CD4-positive, alpha-beta T cell treated with Interleukin-17A for 1 hour (primary cell): Measurements from ENCODE around the gene MARCHF10.
"Not testable (repeated sequence)": the region's sequence is repeated elsewhere in the genome, so short reads cannot be mapped to it uniquely, and the experiment has no call there.

ENCODE experiments used
- DNase-seq: peaks from one replicate; pipeline ENCODE4 v3.0.0-alpha.2; 2020

MARCHF10 gene

DNA sequence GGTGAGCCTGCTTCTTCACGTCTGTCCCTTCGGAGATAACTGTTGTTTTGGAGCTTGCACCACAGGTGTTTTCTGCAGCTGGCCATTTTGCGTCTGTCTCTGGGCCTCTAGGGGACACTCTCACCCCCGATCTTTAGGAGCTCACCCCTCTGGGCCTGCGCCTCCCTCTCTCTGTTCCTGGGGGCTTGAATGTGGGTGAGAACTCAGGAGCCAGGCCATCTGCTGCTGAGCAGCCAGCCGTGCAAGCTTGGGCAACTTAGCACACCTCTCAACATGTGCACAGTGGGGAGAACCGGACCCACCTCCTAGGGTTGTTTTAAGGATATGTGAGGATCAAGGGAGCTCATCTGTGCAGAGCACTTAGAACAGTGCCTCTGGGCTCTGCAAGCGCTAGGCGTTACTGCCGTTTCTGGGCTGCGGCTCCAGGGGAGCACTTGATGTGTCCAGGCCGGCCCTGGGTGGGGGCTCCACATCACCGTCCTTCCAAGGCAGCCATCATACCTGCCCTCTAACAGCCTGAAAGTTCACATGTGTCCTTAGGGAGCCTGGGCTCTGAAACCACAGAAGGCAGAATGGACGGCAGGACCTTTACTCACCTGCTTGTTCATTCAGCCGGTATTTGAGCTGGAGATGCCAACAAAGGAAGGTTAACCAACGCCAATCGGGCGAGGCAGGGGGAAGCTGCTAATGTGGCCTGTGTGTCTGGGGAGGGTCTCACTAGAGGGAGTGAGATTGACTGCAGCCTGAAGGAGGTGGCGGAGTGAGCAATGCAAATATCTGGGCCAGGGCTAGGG is 114.3 kb downstream of the MARCHF10 start:
- no peak for DNase-seq

DNA sequence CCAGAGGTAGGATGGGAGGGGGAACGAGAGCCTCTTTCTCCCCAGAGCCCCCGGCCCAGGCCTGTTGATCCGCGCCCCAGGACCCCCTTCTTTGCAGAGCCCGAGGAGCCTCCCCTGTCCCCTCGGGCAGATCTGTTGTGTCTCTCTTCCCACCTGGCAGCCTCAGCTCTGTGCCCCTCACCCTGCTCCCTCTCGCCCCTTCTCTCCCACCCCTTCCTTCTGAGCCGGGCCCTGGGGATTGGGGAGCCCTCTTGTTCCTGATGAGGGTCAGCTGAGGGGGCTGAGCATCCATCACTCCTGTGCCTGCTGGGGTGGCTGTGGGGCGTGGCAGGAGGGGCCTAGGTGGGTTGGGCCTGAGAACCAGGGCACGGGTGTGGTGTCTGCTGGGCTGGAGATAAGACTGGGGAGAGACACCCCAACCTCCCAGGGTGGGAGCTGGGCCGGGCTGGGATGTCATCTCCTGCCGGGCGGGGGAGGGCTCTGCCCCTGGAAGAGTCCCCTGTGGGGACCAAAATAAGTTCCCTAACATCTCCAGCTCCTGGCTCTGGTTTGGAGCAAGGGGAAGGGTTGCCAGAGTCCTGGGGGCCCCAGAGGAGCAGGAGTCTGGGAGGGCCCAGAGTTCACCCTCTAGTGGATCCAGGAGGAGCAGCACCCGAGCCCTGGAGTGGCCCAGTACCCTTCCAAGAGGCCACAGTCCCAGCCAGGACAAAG is 115.2 kb downstream of the MARCHF10 start:
- no peak for DNase-seq

DNA sequence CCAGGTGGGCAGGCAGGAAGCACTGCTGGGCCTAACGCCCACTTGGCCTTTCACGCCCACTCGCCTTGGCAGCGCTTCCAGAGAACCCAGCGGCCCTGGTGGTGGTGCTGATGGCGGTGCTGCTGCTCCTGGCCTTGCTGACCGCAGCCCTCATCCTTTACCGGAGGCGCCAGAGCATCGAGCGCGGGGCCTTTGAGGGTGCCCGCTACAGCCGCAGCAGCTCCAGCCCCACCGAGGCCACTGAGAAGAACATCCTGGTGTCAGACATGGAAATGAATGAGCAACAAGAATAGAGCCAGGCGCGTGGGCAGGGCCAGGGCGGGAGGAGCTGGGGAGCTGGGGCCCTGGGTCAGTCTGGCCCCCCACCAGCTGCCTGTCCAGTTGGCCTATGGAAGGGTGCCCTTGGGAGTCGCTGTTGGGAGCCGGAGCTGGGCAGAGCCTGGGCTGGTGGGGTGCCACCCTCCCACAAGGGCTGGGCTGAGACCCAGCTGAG is 115.9 kb downstream of the MARCHF10 start:
- no peak for DNase-seq

DNA sequence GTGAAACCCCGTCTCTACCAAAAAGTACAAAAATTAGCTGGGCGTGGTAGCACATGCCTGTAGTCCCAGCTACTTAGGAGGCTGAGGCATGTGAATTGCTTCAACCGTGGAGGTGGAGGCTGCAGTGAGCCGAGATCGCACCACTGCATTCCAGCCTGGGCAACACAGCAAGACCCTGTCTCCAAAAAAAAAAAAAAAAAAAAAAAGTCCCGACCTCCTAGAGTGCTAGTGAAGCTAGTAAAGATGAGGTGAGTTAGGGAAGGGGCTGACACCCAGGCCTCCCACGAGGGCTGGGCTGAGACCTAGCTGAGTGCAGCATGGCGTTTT is 116.6 kb downstream of the MARCHF10 start:
- not testable (repeated sequence) for DNase-seq

DNA sequence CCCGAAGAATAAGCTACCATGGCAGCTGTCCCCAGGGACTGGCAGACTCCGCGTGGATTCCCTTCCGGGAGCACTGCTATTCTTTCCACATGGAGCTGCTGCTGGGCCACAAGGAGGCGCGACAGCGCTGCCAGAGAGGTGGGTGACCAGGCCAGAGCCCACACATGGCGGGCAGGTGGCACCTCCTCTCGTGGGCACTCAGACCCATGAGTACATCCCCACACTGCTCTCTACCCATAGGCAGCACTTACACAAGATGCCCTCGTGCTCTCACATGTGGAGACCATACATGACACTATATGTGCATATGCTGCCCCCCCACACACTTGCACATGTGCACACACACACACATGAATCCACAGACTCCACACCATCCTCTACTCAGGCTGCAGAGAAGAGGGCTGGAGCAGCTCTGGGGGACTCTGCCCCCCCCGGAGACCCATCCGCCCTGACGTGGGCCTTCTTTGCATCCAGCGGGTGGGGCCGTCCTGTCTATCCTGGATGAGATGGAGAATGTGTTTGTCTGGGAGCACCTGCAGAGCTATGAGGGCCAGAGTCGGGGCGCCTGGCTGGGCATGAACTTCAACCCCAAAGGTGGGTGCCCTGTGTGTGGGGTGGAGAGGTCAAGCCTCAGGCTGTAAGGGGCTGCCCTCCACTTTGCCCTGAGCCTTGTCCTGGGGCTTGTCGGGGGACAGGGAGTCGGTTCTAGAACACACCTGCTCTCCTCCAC is 117.8 kb downstream of the MARCHF10 start:
- no peak for DNase-seq

DNA sequence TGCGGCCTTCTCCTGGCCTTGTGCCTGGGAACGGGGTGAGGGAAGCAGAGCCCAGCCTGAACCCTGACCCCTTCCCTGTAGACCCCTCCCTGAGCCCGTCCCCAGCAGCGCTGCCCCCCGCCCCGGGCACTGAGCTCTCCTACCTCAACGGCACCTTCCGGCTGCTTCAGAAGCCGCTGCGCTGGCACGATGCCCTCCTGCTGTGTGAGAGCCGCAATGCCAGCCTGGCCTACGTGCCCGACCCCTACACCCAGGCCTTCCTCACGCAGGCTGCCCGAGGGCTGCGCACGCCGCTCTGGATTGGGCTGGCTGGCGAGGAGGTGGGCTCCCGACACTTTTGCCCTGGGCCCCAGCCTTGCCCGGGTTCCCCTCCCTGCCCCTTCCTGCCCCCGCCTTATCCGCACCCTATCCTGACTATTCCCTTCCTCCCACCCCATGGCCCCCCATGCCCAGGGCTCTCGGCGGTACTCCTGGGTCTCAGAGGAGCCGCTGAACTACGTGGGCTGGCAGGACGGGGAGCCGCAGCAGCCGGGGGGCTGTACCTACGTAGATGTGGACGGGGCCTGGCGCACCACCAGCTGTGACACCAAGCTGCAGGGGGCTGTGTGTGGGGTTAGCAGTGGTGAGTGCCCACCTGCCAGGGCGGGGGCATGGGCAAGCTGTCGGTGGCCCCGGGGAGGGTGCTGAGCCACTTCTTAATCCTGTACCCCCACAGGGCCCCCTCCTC is 118.5 kb downstream of the MARCHF10 start:
- DNase-seq, result no peak

DNA sequence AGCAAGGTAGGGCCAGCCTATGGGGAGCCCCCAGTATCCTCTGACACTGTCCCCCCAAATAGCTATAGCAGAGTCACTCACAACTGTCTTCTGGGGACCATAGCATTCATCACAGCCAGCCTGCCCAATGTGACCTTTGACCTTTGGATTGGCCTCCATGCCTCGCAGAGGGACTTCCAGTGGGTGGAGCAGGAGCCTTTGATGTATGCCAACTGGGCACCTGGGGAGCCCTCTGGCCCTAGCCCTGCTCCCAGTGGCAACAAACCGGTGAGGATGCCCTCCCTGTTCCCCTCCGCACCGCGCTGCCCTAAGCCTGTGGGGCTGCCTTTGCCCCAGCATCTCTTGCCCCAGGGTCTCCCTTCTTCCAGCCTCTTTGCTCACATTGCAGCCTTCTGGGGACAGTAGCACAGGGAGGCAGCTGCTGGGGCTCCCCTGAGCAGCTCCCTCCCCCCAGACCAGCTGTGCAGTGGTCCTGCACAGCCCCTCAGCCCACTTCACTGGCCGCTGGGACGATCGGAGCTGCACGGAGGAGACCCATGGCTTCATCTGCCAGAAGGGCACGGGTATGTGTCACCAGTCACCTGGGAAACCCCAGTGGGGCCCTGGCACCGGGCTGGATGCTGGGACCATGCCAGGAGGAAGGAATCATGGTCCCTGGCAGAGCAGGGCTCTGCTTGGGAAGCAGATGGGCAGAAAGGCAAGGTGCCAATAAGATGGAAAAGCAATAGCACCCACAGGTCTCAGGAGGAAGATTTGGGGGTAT is 119.5 kb downstream of the MARCHF10 start:
- DNase-seq, result no peak

DNA sequence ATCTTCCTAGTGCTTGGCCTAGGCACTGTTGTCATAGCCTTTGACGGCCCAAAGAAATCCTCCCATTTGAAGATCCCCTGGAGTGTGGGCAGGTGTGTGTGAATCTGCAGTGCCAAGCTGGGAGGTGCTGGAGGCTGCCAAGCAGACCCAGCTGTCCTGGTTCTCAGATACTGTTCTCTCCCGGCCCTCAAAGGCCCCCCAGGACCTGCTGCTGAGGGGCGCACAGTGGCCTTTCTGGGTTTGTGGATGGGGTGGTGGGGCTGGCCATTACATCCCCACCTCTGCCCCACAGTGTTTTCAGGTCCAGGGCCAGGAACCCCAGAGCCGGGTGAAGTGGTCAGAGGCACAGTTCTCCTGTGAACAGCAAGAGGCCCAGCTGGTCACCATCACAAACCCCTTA is 120.1 kb downstream of the MARCHF10 start:
- no peak for DNase-seq

DNA sequence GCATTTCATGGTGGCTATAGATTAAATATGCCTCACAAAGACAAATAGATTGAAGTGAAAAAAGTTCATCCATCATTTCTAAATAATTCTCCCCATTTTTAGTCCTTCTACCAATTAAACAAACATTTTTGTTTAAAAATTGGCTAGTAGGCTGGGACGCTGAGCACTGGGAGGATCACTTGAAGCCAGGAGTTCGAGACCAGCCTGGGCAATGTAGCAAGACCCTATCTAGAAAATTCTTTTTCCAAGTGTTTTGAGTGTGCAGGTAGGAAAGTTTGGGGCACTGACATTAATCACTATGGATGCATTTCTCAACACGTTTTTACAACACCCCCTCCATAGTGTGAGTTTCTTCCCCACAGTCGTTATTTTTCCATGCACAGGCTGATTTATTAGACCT is 123.9 kb downstream of the MARCHF10 start:
- DNase-seq, result no peak

DNA sequence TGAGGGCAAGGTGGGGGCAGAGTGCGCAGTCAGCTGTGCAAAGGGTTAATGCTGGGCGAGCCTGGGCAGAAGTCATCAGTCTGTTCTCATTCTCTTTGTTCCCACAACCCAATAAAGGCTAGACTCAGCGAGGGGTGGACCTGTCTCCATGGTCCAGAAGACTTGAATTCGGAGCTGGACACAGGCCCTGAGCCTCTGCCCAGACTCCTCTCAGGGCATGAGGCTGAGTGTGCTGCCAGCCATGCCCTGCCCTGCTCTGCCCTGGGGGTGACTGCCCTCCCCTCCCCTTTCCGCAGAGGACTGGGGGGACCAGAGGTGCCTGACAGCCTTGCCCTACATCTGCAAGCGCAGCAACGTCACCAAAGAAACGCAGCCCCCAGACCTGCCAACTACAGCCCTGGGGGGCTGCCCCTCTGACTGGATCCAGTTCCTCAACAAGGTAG is 126.2 kb downstream of the MARCHF10 start:
- DNase-seq, result no peak

DNA sequence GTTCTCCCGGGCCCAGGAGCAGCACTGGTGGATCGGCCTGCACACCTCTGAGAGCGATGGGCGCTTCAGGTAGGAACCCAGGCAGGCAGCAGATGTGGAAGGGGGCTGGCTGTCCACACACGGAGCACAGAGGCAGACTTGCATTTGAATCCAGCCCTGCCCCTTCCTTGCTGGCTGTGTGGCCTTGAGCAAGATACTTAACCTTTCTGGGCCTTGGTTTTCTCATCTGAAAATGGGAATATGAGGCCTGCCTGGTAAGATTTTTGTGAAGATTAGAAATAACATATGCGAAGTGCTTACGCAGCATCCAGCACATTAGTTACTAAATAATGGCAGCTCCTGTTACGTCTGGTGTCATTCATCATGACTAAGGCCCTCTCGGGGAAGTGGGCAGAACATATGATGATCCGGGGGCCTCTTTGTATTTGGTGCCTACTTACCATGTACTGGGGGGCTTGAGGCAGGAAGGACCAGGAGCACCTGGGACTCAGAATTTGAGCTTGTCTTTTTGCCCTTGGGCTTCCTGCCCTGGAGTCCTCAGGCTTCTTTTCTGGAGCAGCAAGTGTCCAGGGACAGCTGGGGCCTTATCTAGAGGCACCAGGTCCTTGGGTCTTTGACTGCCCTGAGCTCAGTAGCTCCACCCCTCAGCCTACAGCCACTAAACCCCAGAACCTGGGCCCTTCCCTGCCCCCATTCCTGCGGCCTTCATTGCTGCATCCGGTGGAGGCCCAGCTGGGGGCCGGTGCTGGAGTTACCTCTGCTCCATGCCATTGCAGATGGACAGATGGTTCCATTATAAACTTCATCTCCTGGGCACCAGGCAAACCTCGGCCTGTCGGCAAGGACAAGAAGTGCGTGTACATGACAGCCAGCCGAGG is 126.8 kb downstream of the MARCHF10 start:
- DNase-seq, result no peak

DNA sequence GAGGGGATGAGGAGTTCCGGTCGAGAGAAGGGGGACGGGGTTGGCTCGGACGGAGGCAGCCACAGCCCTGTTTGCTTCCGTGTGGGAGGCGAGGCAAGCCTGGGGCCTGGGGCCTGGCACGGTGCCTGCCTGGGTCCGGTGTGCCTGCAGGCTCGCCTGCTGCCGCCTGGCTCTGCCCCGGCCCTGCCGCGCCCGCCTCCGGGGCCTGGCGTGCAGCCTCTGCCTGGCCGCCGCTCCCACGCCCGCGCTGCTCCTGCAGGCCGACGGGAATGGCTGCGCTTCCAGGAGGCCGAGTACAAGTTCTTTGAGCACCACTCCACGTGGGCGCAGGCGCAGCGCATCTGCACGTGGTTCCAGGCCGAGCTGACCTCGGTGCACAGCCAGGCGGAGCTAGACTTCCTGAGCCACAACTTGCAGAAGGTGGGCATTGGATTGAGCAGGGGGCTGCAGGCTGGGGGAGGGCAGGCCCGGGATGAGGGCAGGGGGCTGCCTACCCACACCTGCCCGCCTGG is 127.5 kb downstream of the MARCHF10 start:
- DNase-seq, result no peak

DNA sequence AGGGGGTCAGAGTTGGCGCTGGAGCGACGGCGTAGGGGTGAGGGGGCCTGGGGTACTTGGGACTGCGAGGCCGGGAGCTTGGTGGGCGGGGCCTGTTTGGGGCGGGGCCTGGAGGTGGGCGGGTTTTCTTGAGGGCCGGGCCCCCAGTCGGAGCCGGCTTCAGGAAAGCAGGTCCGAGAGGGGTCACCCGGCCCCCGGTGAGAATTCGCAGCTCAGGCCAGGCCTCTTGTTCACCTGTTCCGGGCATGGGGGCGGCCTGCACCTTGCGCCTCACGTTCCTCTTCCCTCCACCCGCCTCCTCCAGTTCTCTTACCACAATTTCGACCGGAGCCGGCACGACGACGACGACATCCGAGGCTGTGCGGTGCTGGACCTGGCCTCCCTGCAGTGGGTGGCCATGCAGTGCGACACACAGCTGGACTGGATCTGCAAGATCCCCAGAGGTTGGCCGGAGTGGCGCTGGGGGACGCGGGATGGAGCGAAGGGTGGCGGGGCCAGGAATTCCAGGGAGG is 128.2 kb downstream of the MARCHF10 start:
- DNase-seq, result no peak

DNA sequence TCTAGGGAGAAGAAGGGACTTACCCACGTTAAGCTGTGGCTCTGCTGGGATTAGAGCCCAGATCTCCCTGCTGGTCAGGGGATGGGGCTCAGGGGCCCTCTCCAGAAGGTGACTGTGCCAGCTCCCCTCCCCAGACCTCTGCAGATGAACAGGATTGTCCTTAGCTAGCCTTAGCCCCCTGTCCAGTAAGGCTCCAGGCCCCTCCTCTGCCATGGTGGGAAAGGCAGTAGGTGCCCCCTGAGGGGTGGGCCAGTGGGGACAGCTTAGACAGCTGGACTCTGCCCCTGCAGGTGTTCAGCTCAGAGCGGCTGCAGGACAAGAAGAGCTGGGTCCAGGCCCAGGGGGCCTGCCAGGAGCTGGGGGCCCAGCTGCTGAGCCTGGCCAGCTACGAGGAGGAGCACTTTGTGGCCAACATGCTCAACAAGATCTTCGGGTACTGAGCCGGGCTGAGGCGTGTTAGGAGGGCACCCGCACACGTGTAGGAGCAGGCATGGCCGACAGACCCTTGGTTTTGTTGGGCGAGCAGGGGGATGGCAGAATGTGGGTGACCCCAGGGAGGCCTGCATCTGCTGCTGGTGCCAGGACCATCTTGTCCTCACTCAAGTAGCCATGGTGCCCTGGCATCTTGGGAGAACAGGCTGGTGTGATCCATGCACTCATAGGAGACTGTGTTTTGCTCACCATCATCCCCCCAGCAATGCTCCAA is 129.7 kb downstream of the MARCHF10 start:
- no peak for DNase-seq

DNA sequence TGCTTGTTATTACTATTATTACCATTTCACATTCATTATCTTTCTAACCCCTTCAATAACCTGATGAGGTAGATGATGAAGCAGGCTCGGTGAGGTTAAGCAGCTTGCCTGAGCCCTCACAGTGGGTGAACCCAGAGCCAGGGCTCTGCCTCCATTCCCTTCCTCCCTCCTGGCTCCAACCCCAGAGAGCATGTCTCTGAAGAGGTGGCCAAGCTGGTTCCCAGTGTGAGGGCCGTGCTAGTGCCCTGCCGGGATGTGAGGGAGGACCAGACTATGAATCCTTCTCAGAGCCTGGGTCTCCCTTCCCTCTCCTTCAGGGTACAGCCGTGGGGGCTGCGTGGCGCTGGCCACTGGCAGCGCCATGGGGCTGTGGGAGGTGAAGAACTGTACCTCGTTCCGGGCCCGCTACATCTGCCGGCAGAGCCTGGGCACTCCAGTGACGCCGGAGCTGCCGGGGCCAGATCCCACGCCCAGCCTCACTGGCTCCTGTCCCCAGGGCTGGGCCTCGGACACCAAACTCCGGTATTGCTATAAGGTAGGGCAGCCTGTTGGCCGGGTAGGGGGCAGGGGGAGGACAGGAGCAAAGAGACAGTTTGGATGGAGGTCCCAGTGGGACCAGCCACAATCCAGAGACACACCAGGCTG is 131.0 kb downstream of the MARCHF10 start:
- DNase-seq, result no peak

DNA sequence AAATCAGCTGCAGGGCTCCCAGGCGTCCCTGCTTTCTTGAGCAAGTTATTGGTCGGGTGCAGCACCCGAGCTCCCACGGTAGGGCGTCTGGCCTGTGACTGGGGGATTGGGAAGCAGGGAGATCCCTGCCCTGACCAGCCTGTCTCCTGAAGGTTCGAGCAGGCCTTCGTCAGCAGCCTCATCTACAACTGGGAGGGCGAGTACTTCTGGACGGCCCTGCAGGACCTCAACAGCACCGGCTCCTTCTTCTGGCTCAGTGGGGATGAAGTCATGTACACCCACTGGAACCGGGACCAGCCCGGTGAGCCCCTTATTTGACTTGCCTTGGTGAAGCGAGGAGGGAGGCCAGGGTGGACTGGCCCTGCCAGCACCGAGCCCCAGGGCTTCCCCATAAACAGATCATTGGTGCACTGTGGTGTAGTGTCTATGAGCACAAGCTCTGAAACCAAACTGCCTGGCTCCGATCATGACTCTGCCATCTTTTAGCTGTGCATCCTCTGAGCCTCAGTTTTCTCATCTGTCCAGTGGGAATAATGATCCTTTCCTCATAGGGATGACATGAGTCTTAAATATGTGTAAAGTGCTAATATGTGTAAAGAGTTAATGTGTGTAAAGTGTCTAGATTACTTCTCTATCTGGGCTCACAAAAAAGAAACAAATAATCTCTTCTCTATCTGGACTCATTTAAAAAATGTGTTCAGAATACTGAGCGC is 131.7 kb downstream of the MARCHF10 start:
- no peak for DNase-seq

DNA sequence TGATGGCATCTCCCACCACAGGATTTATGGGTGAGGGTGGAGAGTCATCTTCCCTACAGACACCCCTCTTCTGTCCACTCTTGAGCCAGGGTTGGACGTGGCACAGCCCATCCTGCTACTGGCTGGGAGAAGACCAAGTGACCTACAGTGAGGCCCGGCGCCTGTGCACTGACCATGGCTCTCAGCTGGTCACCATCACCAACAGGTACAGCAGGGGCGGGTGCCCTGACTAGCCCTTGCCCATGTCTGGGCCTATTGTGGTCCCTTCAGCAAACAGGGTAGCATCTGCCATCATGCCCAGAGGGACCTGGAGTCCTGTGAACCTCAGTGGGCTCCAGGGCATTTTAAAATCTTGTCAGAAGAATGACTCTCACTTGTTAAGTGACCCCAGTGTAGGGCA is 132.4 kb downstream of the MARCHF10 start:
- no peak for DNase-seq

DNA sequence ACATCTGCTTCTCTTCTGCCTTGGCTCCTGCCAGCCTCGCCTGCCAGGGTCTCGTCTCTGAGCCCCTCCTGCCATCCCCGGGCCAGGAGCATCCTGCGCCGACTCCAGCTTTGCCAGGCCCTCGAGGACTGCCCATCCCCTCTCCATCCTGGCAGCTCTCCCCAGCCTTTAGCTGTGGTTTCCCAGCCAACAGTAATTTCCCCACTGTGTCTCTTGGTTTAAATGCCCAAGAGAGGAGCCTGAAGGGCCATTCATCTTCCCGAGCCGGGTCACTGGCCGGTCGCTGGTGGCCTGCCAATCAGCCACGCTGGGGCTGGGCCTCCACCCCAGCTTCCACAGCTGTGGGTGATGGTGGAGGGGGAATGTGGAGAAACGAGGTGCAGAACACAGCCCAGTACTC is 132.9 kb downstream of the MARCHF10 start:
- DNase-seq, result no peak

DNA sequence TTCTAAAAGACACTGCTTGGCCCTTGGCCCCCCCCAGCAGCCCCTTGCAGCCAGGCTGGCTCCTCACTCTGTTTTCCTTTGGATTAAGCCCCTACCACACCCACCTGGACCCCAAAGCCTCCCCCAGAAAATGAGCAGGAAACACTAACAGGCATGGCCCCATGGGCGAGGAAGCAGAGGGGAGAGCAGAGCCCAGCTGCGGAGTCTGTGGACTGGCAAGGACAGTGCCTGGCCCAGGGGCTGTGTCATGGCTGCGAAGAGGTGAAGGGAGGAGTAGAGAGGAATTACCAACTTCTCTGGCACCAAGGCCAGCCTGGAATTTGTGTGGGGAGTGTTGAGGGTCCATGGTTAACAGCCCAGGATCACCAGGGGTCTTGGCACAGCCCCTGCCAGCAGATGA is 133.3 kb downstream of the MARCHF10 start:
- DNase-seq, result no peak
